Upper lobe of left lung (tissue), 4 donors: ENCODE data around the gene ATIC.

Source experiments
- POLR2A ChIP-seq, 4 donors: fragments of 450-650 bp; IDR thresholded peaks; one replicate each; pipeline ENCODE4 v1.5.1; 2016 to 2017; ENCODE audit warnings: antibody characterized with exemption in 4 of 4, mild to moderate bottlenecking in 2 of 4
- TF ChIP-seq, protein P1 (sequence below), 6 experiments: fragments of 450-650 bp in 4 of 6; fragments of 200-600 bp in 2 of 6; sonication (generic) in 2 of 6; IDR thresholded peaks; one replicate each; pipeline ENCODE4 v1.5.1; 2016 to 2019; ENCODE audit warnings: antibody characterized with exemption in 6 of 6

DNA sequence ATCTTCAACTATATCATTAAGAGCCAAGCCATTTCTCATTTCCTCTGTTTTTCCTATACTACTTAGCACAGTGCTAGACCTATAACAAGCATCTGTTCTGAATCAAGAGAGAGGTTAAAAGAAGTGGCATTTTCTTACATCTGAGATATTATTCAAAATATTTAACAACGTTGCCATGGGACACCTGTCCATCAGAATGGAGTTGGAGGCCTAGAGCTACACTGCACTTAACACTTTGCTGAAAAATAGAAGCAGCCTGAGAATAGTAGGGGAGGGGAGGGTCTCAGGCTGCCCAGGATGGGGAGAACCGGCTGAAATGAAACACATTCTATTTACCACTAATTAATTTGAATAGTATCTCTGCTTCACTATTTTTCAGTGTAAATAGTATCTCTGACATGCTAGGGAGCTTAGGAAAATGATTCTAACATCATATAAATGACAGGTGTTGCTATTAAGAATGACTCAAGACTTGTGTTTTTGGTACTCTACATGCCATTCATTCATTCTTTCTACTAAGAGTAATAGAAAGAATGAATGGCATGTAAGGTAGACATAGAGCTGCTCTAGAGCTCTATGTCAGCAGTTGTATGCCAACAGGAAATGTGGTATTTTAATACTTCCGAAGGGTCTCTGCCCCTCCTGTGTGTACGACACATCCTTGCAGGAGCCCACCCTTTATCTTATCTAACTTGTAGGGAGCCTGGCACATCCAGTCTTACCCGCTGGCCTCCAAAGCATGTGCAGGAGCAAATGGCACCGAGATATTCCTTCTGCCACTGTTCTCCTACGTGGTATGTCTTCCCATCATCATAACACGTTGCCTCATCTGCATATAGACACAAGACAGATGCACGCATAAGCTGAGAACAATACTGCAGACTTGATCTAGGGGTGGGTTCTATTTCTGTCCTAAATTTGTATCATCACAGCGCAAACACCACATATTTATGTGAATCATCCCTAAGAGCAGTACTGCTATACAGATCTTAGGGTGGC is 52.6 kb downstream of the ATIC start:
- TF ChIP-seq, protein P1, sequence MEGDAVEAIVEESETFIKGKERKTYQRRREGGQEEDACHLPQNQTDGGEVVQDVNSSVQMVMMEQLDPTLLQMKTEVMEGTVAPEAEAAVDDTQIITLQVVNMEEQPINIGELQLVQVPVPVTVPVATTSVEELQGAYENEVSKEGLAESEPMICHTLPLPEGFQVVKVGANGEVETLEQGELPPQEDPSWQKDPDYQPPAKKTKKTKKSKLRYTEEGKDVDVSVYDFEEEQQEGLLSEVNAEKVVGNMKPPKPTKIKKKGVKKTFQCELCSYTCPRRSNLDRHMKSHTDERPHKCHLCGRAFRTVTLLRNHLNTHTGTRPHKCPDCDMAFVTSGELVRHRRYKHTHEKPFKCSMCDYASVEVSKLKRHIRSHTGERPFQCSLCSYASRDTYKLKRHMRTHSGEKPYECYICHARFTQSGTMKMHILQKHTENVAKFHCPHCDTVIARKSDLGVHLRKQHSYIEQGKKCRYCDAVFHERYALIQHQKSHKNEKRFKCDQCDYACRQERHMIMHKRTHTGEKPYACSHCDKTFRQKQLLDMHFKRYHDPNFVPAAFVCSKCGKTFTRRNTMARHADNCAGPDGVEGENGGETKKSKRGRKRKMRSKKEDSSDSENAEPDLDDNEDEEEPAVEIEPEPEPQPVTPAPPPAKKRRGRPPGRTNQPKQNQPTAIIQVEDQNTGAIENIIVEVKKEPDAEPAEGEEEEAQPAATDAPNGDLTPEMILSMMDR (IDR thresholded peaks at IDR 0.05), result no peak
- TF ChIP-seq POLR2A (IDR thresholded peaks at IDR 0.05), result no peak
